Retinal pigment epithelial cell (primary cell): ENCODE measurements around the gene WASF2.

Source experiments
- DNase-seq: peaks from one replicate; pipeline ENCODE4 v3.0.0-alpha.2; 2010; ENCODE audit warnings: low read depth
- H3K4me3 ChIP-seq: 2 replicates; pipeline ENCODE4 v1.5.1; 2011; ENCODE audit warnings: mild to moderate bottlenecking, low read length, control low read depth, moderate library complexity
- CTCF ChIP-seq: conservative IDR thresholded peaks from 2 replicates; pipeline ENCODE4 v1.5.1; 2011; ENCODE audit warnings: low read depth, low read length, control low read depth, inconsistent platforms

WASF2 gene

GRCh38 chr1:27531959-27532685, 42.2 kb upstream of the WASF2 start:
- no peak overlapping the region for H3K4me3 ChIP-seq
- DNase-seq = no peak
- TF ChIP-seq CTCF = no peak

GRCh38 chr1:27530192-27530591, 40.2 kb upstream of the WASF2 start:
- no peak for DNase-seq
- TF ChIP-seq CTCF = no peak
- H3K4me3 ChIP-seq = no peak overlapping the region

- no peak for DNase-seq
- no peak overlapping the region for H3K4me3 ChIP-seq
- TF ChIP-seq CTCF = no peak
These were observed 39.7 kb upstream of the WASF2 start for GRCh38 chr1:27529704-27530018.

GRCh38 chr1:27528818-27529703, 39.1 kb upstream of the WASF2 start:
- DNase-seq = no peak
- TF ChIP-seq CTCF = no peak
- H3K4me3 ChIP-seq = peak overlapping the region; percentile 50

- TF ChIP-seq CTCF = no peak
- no peak for DNase-seq
- peak overlapping the region; percentile 50 for H3K4me3 ChIP-seq
These were observed 38.2 kb upstream of the WASF2 start for GRCh38 chr1:27527890-27528817.

GRCh38 chr1:27527223-27527889, 37.4 kb upstream of the WASF2 start:
- H3K4me3 ChIP-seq = peak overlapping the region; percentile 2

More at GRCh38 chr1:27527223-27527889, 37.4 kb upstream of the WASF2 start:
- DNase-seq = no peak
- no peak for TF ChIP-seq CTCF
